K562 (cell line): ENCODE data around the gene DPH7.

Source experiments
- EHMT2 ChIP-seq: fragments of 450-650 bp; IDR thresholded peaks from 2 replicates; pipeline ENCODE4 v1.6.1; 2018; ENCODE audit warnings: antibody characterized with exemption
- FOXM1 ChIP-seq, 2 experiments: fragments of 450-650 bp in 1 of 2; sonication (generic) in 1 of 2; formaldehyde crosslinking in 1 of 2; IDR thresholded peaks; 2 replicates each; pipeline versions ENCODE4 v1.6.1 to v1.9.0; 2017 to 2022; ENCODE audit warnings: low read depth in 2 of 2, mild to moderate bottlenecking in 2 of 2, missing genetic modification reagents in 1 of 2, moderate library complexity in 1 of 2
- FOXP1 ChIP-seq: sonication (generic); formaldehyde crosslinking; IDR thresholded peaks from 2 replicates; pipeline ENCODE4 v1.8.0; 2022; ENCODE audit warnings: mild to moderate bottlenecking, missing genetic modification reagents
- GABPA ChIP-seq: fragments of 200-800 bp; sonication (Bioruptor generic); conservative IDR thresholded peaks from 2 replicates; pipeline ENCODE4 v1.6.1; 2016; ENCODE audit warnings: low read depth, missing genetic modification characterization, missing compliant biosample characterization
- KLF16 ChIP-seq: IDR thresholded peaks from 2 replicates; pipeline ENCODE4 v1.6.1; 2016; ENCODE audit warnings: antibody characterized with exemption
- NRF1 ChIP-seq, 2 experiments: fragments of 450-650 bp; IDR thresholded peaks in 1 of 2; conservative IDR thresholded peaks in 1 of 2; 2 replicates each; pipeline ENCODE4 v1.6.1; 2014; ENCODE audit warnings: mild to moderate bottlenecking in 2 of 2
- POLR2A ChIP-seq: fragments of 450-650 bp; conservative IDR thresholded peaks from 2 replicates; pipeline ENCODE4 v1.6.1; 2016
- PTBP1 ChIP-seq: fragments of 200-400 bp; formaldehyde crosslinking; IDR thresholded peaks from 2 replicates; pipeline ENCODE4 v1.6.1; 2017; ENCODE audit warnings: low read depth, low read length
- REST ChIP-seq, 2 experiments: fragments of 450-650 bp; formaldehyde crosslinking in 1 of 2; IDR thresholded peaks; 2 replicates each; pipeline versions ENCODE4 v1.4.0 to v1.6.1; 2014 to 2020; ENCODE audit warnings: mild to moderate bottlenecking in 2 of 2, borderline replicate concordance in 1 of 2, low read depth in 1 of 2
- SETDB1 ChIP-seq: IDR thresholded peaks from one replicate; pipeline ENCODE4 v1.6.1; 2012; ENCODE audit warnings: low read length, control low read depth, inconsistent platforms
- SP1 ChIP-seq: sonication (generic); formaldehyde crosslinking; IDR thresholded peaks from 2 replicates; pipeline ENCODE4 v1.8.1; 2022; ENCODE audit warnings: mild to moderate bottlenecking, missing genetic modification reagents
- U2AF1 ChIP-seq: fragments of 200-400 bp; formaldehyde crosslinking; optimal IDR thresholded peaks from 2 replicates; pipeline ENCODE3; 2017; ENCODE audit warnings: mild to moderate bottlenecking, low read depth, low read length, moderate library complexity
- ZNF263 ChIP-seq: sonication (generic); formaldehyde crosslinking; IDR thresholded peaks from 2 replicates; pipeline ENCODE4 v1.8.0; 2022; ENCODE audit warnings: mild to moderate bottlenecking, missing genetic modification reagents, borderline replicate concordance
- ZNF699 ChIP-seq: fragments of 250-450 bp; sonication (Bioruptor Pico); IDR thresholded peaks from 2 replicates; pipeline ENCODE4 v1.8.0; 2021; ENCODE audit warnings: mild to moderate bottlenecking, moderate library complexity; ENCODE audit not compliant: insufficient replicate concordance

- no peak for TF ChIP-seq FOXP1 (CRISPR knock-in tag)
- TF ChIP-seq REST (IDR thresholded peaks at IDR 0.05; ENCODE audit: borderline replicate concordance): no peak
- no peak for TF ChIP-seq REST (CRISPR knock-in tag; IDR thresholded peaks at IDR 0.05; ENCODE audit: low read depth)
- no peak for TF ChIP-seq NRF1 (conservative IDR thresholded peaks at IDR 0.05 in 1 of 2, IDR thresholded peaks at IDR 0.05 in 1 of 2)
- no peak for TF ChIP-seq EHMT2
- TF ChIP-seq SETDB1: no peak
- TF ChIP-seq POLR2A: no peak
- no peak for TF ChIP-seq U2AF1
- TF ChIP-seq FOXM1 (IDR thresholded peaks at IDR 0.05; ENCODE audit: low read depth): no peak
- TF ChIP-seq FOXM1 (CRISPR knock-in tag; IDR thresholded peaks at IDR 0.05; ENCODE audit: low read depth): no peak
- TF ChIP-seq ZNF263 (CRISPR knock-in tag): no peak
- TF ChIP-seq KLF16: no peak
- no peak for TF ChIP-seq ZNF699 (CRISPR knock-in tag)
- no peak for TF ChIP-seq SP1 (CRISPR knock-in tag)
- no peak for TF ChIP-seq PTBP1
- TF ChIP-seq GABPA (tag): no peak
These were observed 9.6 kb upstream of the DPH7 start for GRCh38 chr9:137588311-137588710.
